K562 (cell line): Measurements from ENCODE around the gene PTPRM. TPM values are rescaled to one million over a fixed set of nuclear protein-coding genes. Genes with fewer than 3 reads are reported as not detected.

ENCODE experiments used
- BRD9 ChIP-seq: fragments of 450-650 bp; IDR thresholded peaks from 2 replicates; pipeline ENCODE4 v1.6.1; 2018; ENCODE audit warnings: low read depth; ENCODE audit not compliant: partially characterized antibody
- C11orf30 ChIP-seq: fragments of 450-650 bp; IDR thresholded peaks from 2 replicates; pipeline ENCODE4 v1.6.1; 2016; ENCODE audit warnings: low read depth, mild to moderate bottlenecking
- CBFB ChIP-seq: sonication (generic); formaldehyde crosslinking; IDR thresholded peaks from 2 replicates; pipeline ENCODE4 v1.4.0; 2020; ENCODE audit warnings: mild to moderate bottlenecking, missing genetic modification reagents
- EGR1 ChIP-seq: fragments of 450-650 bp; conservative IDR thresholded peaks from 2 replicates; pipeline ENCODE4 v1.6.1; 2017; ENCODE audit warnings: mild to moderate bottlenecking
- EWSR1 ChIP-seq: fragments of 450-650 bp; IDR thresholded peaks from 2 replicates; pipeline ENCODE4 v1.6.1; 2018; ENCODE audit warnings: borderline replicate concordance, mild to moderate bottlenecking, low read depth, moderate library complexity; ENCODE audit not compliant: partially characterized antibody
- FOXA1 ChIP-seq: fragments of 450-650 bp; IDR thresholded peaks from 2 replicates; pipeline ENCODE4 v1.6.1; 2016; ENCODE audit warnings: mild to moderate bottlenecking, borderline replicate concordance
- GTF2B ChIP-seq: IDR thresholded peaks from 2 replicates; pipeline ENCODE4 v1.6.1; 2011; ENCODE audit not compliant: insufficient read length; ENCODE audit errors: extremely low read depth
- IRF1 ChIP-seq: sonication (generic); formaldehyde crosslinking; IDR thresholded peaks from 2 replicates; pipeline ENCODE4 v1.8.0; 2022; ENCODE audit warnings: missing genetic modification reagents, mild to moderate bottlenecking, borderline replicate concordance
- JUN ChIP-seq, 2 experiments: sonication (generic) in 1 of 2; formaldehyde crosslinking in 1 of 2; IDR thresholded peaks; 2 replicates each; pipeline versions ENCODE4 v1.6.1 to v1.8.0; 2012 to 2022; ENCODE audit warnings: borderline replicate concordance in 2 of 2, mild to moderate bottlenecking in 2 of 2, improper control_type of control experiment in 1 of 2, low read depth in 1 of 2, low read length in 1 of 2, missing genetic modification reagents in 1 of 2
- NR4A1 ChIP-seq, 2 experiments: fragments of 250-450 bp in 1 of 2; fragments of 450-650 bp in 1 of 2; sonication (Bioruptor Pico) in 1 of 2; IDR thresholded peaks; 2 replicates each; pipeline versions ENCODE4 v1.4.0 to v1.6.1; 2016 to 2020; ENCODE audit warnings: mild to moderate bottlenecking in 2 of 2, missing compliant biosample characterization in 1 of 2, missing genetic modification characterization in 1 of 2, moderate library complexity in 1 of 2
- RBM14 ChIP-seq: fragments of 200-400 bp; formaldehyde crosslinking; IDR thresholded peaks from 2 replicates; pipeline ENCODE4 v1.6.1; 2018; ENCODE audit warnings: low read depth, mild to moderate bottlenecking, low read length, moderate library complexity, borderline replicate concordance; ENCODE audit not compliant: insufficient read depth
- TCF7L2 ChIP-seq: fragments of 150-350 bp; IDR thresholded peaks from 2 replicates; pipeline ENCODE4 v1.6.1; 2016; ENCODE audit warnings: low read depth, mild to moderate bottlenecking, low read length, moderate library complexity
- XRCC5 ChIP-seq: fragments of 200-400 bp; formaldehyde crosslinking; IDR thresholded peaks from 2 replicates; pipeline ENCODE4 v1.6.1; 2017; ENCODE audit warnings: low read depth, mild to moderate bottlenecking, low read length
- polyA plus RNA-seq, 8 experiments: library from polyadenylated mRNA; depleted of rRNA in 4 of 8; stranded (reverse) in 5 of 8; unstranded in 3 of 8; fragments of >200 nt; fragmentation: Nextera tagmentation in 2 of 8; fragmentation: Illumina TruSeq in 1 of 8; extraction: Ambion mirVana in 2 of 8; extraction: Trizol in 1 of 8; gene quantifications; 2 replicates each; pipeline versions ENCODE4 v1.2.1 to v1.2.3, GENCODE V29; 2011 to 2014; ENCODE audit warnings: inconsistent platforms in 1 of 8, missing spikeins in 1 of 8
- total RNA-seq, 7 experiments: library from RNA; depleted of rRNA in 6 of 7; stranded (reverse); fragments of >200 nt in 6 of 7; fragmentation: Illumina TruSeq in 2 of 7; extraction: Trizol in 2 of 7; gene quantifications; 2 replicates each; pipeline versions ENCODE4 v1.2.1 to v1.2.3, GENCODE V29; 2011 to 2021; ENCODE audit warnings: low replicate concordance in 1 of 7

The PTPRM gene
- total and polyA plus RNA-seq, 9 of the 15 experiments (the other 6 are each of a cell fraction or from before 2014, with no cell fraction given), result 0.03 to 0.16 (median 0.08) TPM; not detected in 3

GRCh38 chr18:8165095-8165494 lies 598.0 kb downstream of the PTPRM start (continued):
- TF ChIP-seq IRF1 (CRISPR knock-in tag) (no peak), TCF7L2 (no peak), FOXA1 (no peak), XRCC5 (no peak), BRD9 (no peak), NR4A1 (CRISPR knock-in tag; IDR thresholded peaks at IDR 0.05) (no peak), NR4A1 (tag; IDR thresholded peaks at IDR 0.05) (no peak), C11orf30 (no peak), RBM14 (no peak), JUN (IDR thresholded peaks at IDR 0.05; ENCODE audit: borderline replicate concordance, low read depth, low read length) (no peak), JUN (CRISPR knock-in tag; IDR thresholded peaks at IDR 0.05; ENCODE audit: borderline replicate concordance) (no peak), CBFB (CRISPR knock-in tag) (no peak), EGR1 (no peak), EWSR1 (no peak), GTF2B (no peak)
